ENCODE data around the gene PRTFDC1.

PRTFDC1 gene

GRCh38 chr10:24873281-24873683 is 79.1 kb downstream of the PRTFDC1 start:
- no peaks in the 10 kb centered on the region for H3K9me2 ChIP-seq (replicated peaks; ENCODE audit: insufficient read depth, low read length)
- peak overlapping the region; percentile 70; the same call in 1 of the 2 replicates for H3K27ac ChIP-seq (ENCODE audit: low read length)
- no peaks in the 10 kb centered on the region for H3K27me3 ChIP-seq (replicated peaks; ENCODE audit: insufficient read depth, low read length)
- no peaks in the 10 kb centered on the region for H4K20me1 ChIP-seq (ENCODE audit: insufficient read depth, low read length)
- H3K36me3 ChIP-seq (replicated peaks; ENCODE audit: insufficient read depth, low read length) = no peaks in the 10 kb centered on the region
- H3K9ac ChIP-seq (ENCODE audit: low read length) = peak overlapping the region; percentile 3; the same call in 1 of the 2 replicates
- no peaks in the 10 kb centered on the region; the same call in 1 of the 2 replicates for H3K9me3 ChIP-seq (replicated peaks; ENCODE audit: insufficient read depth, low read length)
- H3K4me2 ChIP-seq (ENCODE audit: low read depth, low read length) = peak overlapping the region; percentile 28
- H2AFZ ChIP-seq (ENCODE audit: low read length) = peak overlapping the region; percentile 35
- no peaks in the 10 kb centered on the region for H3F3A ChIP-seq (ENCODE audit: insufficient read depth, low read length)
- peaks cover 9% of the 10 kb centered on the region for H3K4me1 ChIP-seq (ENCODE audit: low read length)
- peak; percentile 88 for DNase-seq
- TF ChIP-seq CTCF (IDR thresholded peaks at IDR 0.05; ENCODE audit: low read length) = no peak
- H3K79me2 ChIP-seq (ENCODE audit: low read length) = no peaks in the 10 kb centered on the region
- H3K4me3 ChIP-seq (ENCODE audit: low read length) = no peak overlapping the region

GRCh38 chr10:24872790-24873182 is 79.6 kb downstream of the PRTFDC1 start:
- Histone ChIP-seq H3K36me3 (replicated peaks; ENCODE audit: insufficient read depth, low read length) (no peaks in the 10 kb centered on the region), H3K9ac (ENCODE audit: low read length) (peak overlapping the region; percentile 3; the same call in 1 of the 2 replicates)

GRCh38 chr10:24872049-24872789 is 80.2 kb downstream of the PRTFDC1 start:
- no peaks in the 10 kb centered on the region for H3K36me3 ChIP-seq (replicated peaks; ENCODE audit: insufficient read depth, low read length)
- 0 out of 2 replicates have a peak overlapping the region, but pooled peaks have one; percentile 11 for H2AFZ ChIP-seq (ENCODE audit: low read length)
- no peaks in the 10 kb centered on the region; the same call in 1 of the 2 replicates for H3K9me3 ChIP-seq (replicated peaks; ENCODE audit: insufficient read depth, low read length)
- no peak for DNase-seq
- no peaks in the 10 kb centered on the region for H3F3A ChIP-seq (ENCODE audit: insufficient read depth, low read length)
- no peak overlapping the region for H3K9ac ChIP-seq (ENCODE audit: low read length)
- H3K27ac ChIP-seq (ENCODE audit: low read length) = no peak overlapping the region
- peaks cover 9% of the 10 kb centered on the region for H3K4me1 ChIP-seq (ENCODE audit: low read length)
- H3K27me3 ChIP-seq (replicated peaks; ENCODE audit: insufficient read depth, low read length) = no peaks in the 10 kb centered on the region
- TF ChIP-seq EZH2 (optimal IDR thresholded peaks at IDR 0.05; ENCODE audit: low read depth, low read length) = no peak
- H3K79me2 ChIP-seq (ENCODE audit: low read length) = no peaks in the 10 kb centered on the region
- no peaks in the 10 kb centered on the region for H4K20me1 ChIP-seq (ENCODE audit: insufficient read depth, low read length)
- no peak overlapping the region for H3K4me2 ChIP-seq (ENCODE audit: low read depth, low read length)
- no peak overlapping the region for H3K4me3 ChIP-seq (ENCODE audit: low read length)
- no peaks in the 10 kb centered on the region for H3K9me2 ChIP-seq (replicated peaks; ENCODE audit: insufficient read depth, low read length)

More at GRCh38 chr10:24872790-24873182, 79.6 kb downstream of the PRTFDC1 start:
- no peaks in the 10 kb centered on the region for H3K79me2 ChIP-seq (ENCODE audit: low read length)
- DNase-seq = no peak
- H3K4me2 ChIP-seq (ENCODE audit: low read depth, low read length) = peak overlapping the region; percentile 28
- TF ChIP-seq EZH2phosphoT487 (IDR thresholded peaks at IDR 0.05; ENCODE audit: low read length) (no peak), EZH2 (optimal IDR thresholded peaks at IDR 0.05; ENCODE audit: low read depth, low read length) (no peak), CTCF (IDR thresholded peaks at IDR 0.05; ENCODE audit: low read length) (no peak)
- H3K9me3 ChIP-seq (replicated peaks; ENCODE audit: insufficient read depth, low read length) = no peaks in the 10 kb centered on the region; the same call in 1 of the 2 replicates
- H3K9me2 ChIP-seq (replicated peaks; ENCODE audit: insufficient read depth, low read length) = no peaks in the 10 kb centered on the region
- H3K4me3 ChIP-seq (ENCODE audit: low read length) = no peak overlapping the region
- H4K20me1 ChIP-seq (ENCODE audit: insufficient read depth, low read length) = no peaks in the 10 kb centered on the region
- peak overlapping the region; percentile 35 for H2AFZ ChIP-seq (ENCODE audit: low read length)
- no peaks in the 10 kb centered on the region for H3F3A ChIP-seq (ENCODE audit: insufficient read depth, low read length)
- peak overlapping the region; percentile 70; the same call in 1 of the 2 replicates for H3K27ac ChIP-seq (ENCODE audit: low read length)
- no peaks in the 10 kb centered on the region for H3K27me3 ChIP-seq (replicated peaks; ENCODE audit: insufficient read depth, low read length)
- H3K4me1 ChIP-seq (ENCODE audit: low read length) = peaks cover 9% of the 10 kb centered on the region
